HS-27A (cell line): ENCODE measurements around the gene KIF18B.

ENCODE experiments used
- DNase-seq: peaks from one replicate; pipeline ENCODE4 v3.0.0-alpha.2; 2012; ENCODE audit warnings: low read depth, missing footprints

Gene KIF18B

DNA sequence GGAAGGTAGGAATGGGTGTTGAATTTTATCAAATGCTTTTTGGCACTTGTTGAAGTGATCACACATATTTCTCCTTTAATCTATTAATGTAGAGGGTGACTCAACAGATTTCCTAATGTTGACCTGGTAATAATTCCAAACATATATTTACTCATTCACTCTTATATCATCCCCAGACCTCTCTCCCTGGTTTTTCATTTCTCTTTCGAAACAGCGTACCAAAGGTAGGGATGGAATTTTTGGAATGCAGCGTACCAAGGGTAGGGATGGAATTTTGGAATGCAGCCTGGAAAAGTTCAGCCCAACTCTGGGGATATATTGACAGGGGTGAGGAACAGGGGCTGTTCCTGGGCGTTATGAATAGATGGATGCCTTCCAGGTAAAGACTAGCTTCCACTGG lies 7.3 kb downstream of the KIF18B start:
- DNase-seq, result no peak

- DNase-seq, result no peak
Measured at GRCh38 chr17:44935116-44935515, 12.5 kb downstream of the KIF18B start.

- no peak for DNase-seq
Measured at GRCh38 chr17:44934745-44935105, 12.8 kb downstream of the KIF18B start.

- no peak for DNase-seq
Measured at GRCh38 chr17:44933824-44934744, 13.5 kb downstream of the KIF18B start.

DNA sequence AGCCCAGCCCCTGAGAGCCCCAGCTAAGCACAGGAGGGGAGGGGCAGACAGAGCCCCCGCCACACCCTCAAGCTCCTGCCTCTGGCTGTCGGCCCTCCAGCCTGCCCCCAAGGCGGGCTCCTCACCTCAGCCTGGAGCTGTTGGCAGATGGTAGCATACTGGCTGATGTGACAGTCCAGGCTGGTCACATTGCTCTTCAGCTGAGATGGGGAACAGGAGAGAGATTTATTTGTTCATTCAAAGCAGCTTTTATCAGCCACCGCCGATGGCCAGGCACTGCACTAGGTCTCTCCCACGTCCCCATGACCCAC lies 14.8 kb downstream of the KIF18B start:
- DNase-seq, result no peak

- DNase-seq, result no peak
Measured at GRCh38 chr17:44932096-44932786, 15.3 kb downstream of the KIF18B start.

DNA sequence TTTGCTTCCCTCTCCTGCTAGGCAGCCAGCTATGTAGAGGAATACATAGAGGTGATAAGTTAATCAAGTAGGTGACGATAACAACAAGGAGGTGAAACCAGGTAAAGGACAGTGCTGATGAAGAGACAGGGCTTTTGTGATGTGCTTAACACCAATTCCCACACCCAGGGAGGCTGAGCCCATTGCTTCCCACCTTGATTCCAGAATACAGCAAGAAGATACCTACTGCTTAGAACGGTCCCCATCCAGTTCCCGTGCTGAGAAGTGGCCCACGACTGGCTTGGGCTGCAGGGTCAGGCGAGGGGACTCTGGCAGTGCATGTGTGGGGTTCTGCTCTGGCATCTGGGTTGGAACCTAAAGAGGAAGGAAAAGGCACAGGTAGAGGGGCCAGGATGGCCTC lies 16.2 kb downstream of the KIF18B start:
- DNase-seq, result no peak

- DNase-seq, result no peak
Measured at GRCh38 chr17:44930667-44931066, 16.9 kb downstream of the KIF18B start.

- DNase-seq, result no peak
Measured at GRCh38 chr17:44928950-44929720, 18.4 kb downstream of the KIF18B start.

GRCh38 chr17:44928136-44928535 lies 19.4 kb downstream of the KIF18B start:
- DNase-seq, result no peak

DNA sequence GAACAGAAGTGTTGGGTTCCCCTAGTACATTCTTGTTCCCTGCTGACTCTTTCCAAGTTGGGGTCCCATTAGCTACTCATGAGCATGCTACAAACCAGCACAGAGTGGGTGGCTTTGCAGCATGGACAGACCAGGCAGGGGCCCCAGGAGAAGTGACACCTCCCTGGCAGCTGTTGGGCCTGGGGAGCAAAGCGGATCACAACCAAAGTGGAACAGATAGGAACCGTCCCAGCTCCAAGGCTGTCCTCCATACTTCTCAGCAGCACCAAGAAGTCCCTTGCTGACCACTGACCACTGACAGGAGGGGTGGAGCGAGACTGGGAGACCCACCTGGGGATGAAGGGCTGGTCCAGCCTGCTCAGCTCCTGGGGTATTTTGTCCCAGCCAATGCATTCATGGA lies 19.9 kb downstream of the KIF18B start:
- DNase-seq, result no peak

DNA sequence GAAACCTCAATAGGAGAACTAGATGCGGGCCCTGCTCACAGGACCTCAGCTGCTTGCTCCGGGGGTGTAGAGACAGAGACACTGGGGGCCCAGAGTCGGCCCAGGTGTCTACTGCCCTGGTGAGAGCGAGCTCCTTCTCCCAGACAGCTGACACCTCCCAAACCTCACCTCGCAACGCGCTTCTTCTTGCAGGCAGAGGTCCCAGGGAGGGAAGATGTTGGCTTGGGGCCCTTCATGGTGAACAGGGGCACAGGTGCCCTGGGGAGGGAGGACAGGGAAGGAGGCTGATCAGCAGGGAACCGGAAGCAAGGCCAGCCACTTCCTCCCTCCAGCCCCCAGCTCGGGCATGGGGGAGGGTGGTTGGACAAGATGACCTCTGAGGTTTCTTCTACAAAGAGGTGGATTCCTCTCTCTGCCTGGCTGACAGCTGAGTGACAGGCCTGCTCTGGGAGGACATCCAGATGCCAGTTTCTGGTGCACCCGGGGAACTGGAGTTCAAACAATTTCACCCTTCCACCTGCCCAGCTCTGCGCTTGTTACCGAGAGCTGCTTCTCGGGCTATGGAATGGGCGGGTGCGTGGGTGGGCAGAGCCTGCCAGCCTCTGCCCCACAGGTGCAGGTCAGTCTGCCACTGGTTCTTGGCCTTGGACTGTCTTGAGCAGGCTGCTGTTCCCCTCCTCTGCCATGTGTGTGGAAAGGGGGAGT lies 20.6 kb downstream of the KIF18B start:
- no peak for DNase-seq

GRCh38 chr17:44925731-44926697 lies 21.6 kb downstream of the KIF18B start:
- no peak for DNase-seq

GRCh38 chr17:44924107-44924544 lies 23.4 kb downstream of the KIF18B start:
- no peak for DNase-seq

- DNase-seq, result no peak
Measured at GRCh38 chr17:44922746-44923470, 24.7 kb downstream of the KIF18B start.

DNA sequence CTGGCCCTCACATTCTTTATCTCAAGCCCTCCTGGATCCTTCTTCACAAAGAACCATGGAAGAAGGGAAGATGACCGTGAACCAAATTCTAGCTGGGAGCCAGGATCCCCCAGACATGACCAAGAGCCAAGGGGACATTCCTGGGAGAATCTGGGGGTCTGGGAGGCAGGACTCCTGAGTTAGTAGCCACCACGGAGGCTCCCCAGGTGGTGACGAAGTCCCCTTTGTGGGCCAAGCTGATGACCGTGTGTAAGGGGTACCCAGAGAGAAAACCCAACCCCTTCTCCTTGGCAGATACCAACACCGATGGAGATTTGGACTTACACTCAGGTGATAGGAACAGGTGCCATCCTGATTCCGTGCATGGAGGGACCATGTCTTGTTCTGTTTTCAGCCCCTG lies 25.4 kb downstream of the KIF18B start:
- no peak for DNase-seq

DNA sequence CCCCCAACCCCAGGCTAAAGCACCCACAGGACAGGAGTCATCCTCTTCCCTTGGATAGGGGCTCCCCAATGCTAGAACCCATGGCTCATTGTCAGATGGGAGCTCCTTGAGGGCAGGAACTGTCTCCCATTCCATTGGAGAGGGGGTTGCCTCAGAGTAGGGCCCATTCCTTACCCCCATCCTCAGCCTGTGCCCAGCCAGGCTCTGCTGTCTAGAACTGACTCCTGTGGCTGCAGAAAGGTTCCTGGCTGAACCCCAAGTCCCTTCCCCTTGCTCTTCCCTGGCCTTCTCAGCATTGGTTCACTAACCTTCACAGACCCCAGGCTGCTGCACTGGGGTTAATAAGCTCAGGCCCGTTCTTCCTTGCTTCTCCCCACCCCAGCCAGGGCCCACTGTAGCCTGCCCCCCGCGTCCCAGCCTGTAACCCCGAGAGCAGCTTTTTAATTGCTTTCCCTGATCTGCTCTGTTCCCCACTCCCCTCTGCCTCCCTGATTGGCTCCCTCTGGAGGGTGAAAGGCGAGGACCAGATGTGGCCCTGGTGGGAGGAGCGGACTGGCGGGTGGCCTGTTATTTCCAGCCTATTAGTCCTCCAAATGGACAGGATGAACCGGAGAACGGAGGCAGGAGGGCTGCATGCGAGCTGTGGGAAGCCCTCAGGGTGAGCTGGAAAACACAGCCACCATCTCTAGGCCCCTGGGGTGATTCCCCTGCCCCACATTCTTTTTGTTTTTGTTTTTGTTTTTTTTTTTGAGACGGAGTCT lies 26.3 kb downstream of the KIF18B start:
- no peak for DNase-seq

- no peak for DNase-seq
Measured at GRCh38 chr17:44920565-44920940, 27.0 kb downstream of the KIF18B start.

GRCh38 chr17:44919885-44920564 lies 27.5 kb downstream of the KIF18B start:
- no peak for DNase-seq
